Kidney glomerular epithelial cell (primary cell): ENCODE measurements around the gene HOXA3.

Experiments
- DNase-seq: peaks from one replicate; lab custom pipeline; 2025; lab: John Stamatoyannopoulos, UW

Gene HOXA3

DNA sequence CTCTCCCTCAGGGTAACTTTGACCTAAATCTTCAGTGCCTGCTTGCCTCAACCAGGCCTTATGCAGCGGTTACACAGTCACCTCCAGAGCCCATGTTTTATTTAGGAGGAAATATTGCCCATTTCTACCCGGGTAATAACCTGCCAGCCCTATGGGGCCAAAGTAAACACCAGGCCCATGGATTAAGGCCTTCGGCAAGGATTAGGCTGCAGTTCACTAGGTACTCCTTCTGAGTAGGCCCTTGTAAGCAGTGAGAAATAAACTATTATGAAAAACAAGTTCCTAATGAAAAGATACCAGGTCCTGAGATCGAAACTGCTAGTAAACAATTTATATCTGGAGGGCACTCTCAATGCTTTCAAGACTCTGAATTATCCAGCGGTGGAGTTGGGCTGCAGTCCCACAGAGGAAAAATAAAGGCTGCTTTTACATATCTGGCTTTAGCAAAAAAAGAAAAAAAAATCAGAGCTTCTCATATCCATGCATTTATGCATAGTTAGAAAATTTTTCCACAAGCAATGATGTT lies 25.5 kb upstream of the HOXA3 start:
- no peak for DNase-seq

GRCh38 chr7:27176962-27177794 lies 24.8 kb upstream of the HOXA3 start:
- DNase-seq, result no peak

DNA sequence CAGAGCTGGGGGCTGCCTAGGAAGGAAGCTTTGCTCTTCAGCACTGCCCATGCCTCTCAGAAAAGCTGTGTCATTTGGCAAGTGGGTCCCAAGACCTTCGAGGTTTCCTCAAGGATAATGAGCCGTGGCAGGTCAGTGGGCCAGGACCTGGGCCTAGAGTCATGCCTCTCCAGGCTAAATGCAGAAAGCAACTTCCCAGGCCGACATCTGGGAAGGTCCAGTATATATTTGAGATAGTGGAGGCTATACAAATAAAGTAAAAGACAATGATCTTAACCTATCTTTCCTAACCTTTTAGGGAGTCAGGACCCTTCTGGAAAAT lies 24.1 kb upstream of the HOXA3 start:
- no peak for DNase-seq

GRCh38 chr7:27175626-27176523 lies 23.5 kb upstream of the HOXA3 start:
- DNase-seq, result no peak

- no peak for DNase-seq
Observed at GRCh38 chr7:27174874-27175625, 22.7 kb upstream of the HOXA3 start.

DNA sequence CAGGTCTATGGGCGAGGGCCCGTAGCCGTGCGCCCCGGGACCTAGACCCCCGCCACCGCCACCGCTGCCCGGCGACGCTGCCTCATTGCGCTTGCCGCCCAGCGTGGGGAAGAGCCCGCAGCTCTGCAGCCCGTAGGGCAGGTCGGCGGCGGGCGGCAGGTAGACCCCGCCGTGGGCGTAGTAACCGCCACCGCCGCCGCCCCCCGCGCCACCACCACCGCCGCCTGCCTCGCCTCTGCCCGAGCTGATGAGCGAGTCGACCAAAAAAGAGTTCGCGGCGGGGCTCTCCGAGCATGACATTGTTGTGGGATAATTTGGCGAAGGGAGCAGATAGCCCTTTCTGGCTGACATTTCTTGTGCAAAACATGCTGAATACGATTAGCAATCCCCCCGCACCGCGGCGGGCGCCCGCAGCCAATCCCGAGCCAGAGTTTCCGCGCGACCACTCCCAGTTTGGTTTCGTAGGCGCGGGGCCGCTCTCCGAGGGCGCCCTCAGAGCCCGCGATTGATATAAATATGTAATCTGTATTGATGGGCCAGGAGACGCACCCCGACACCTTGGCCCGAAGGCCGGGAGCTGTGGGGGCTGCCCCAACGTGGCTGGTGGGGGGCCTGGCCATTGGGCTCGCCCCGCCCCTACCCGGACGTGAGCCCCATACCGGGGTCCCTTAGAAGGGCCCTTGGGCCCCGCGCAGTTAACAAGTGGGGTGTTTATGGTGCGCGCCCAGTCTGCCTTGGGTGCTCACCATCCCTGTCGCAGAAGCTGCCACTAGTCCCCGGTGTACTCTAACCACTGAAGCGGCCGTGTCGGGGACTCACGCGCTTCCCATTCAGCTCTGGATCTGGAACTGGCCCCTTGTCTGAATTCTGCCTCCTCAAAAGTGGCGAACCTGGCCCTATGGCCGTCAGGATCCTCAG lies 21.8 kb upstream of the HOXA3 start, which contains the start of gene HOXA10:
HOXA10 (minus strand) TSS at position 365 of the 918 bp plus-strand sequence; CDS start at position 351, 14 bp downstream.
- DNase-seq, result no peak

GRCh38 chr7:27173511-27173955 lies 21.1 kb upstream of the HOXA3 start:
- no peak for DNase-seq

GRCh38 chr7:27172823-27173510 lies 20.6 kb upstream of the HOXA3 start:
- no peak for DNase-seq

GRCh38 chr7:27172315-27172774 lies 20.0 kb upstream of the HOXA3 start:
- no peak for DNase-seq

DNA sequence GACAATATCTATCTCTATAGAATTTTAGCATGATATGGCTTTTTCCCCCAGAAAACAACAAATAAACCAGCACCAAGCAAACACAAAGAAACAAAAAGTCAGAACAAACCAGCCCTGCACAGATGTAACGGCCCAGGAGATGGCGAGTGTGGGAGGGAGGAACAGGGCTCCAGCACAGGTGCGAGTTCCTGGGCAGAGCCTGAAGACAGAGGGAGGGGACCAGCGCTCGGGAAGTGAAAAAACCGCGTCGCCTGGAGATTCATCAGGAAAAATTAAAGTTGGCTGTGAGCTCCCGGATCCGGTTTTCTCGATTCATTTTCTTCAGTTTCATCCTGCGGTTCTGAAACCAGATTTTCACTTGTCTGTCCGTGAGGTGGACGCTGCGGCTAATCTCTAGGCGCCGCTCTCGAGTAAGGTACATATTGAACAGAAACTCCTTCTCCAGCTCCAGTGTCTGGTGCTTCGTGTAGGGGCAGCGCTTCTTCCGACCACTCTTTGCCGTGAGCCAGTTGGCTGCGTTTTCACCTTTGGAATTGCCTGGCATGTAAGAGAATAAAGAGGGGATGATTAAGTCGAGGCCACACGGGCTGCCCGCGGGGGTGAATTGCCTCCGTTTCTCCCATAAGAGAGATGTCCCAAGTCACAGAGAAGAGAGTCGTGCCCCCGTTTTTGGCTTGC lies 19.4 kb upstream of the HOXA3 start:
- DNase-seq, result no peak

GRCh38 chr7:27171325-27171636 lies 18.9 kb upstream of the HOXA3 start:
- DNase-seq, result no peak

DNA sequence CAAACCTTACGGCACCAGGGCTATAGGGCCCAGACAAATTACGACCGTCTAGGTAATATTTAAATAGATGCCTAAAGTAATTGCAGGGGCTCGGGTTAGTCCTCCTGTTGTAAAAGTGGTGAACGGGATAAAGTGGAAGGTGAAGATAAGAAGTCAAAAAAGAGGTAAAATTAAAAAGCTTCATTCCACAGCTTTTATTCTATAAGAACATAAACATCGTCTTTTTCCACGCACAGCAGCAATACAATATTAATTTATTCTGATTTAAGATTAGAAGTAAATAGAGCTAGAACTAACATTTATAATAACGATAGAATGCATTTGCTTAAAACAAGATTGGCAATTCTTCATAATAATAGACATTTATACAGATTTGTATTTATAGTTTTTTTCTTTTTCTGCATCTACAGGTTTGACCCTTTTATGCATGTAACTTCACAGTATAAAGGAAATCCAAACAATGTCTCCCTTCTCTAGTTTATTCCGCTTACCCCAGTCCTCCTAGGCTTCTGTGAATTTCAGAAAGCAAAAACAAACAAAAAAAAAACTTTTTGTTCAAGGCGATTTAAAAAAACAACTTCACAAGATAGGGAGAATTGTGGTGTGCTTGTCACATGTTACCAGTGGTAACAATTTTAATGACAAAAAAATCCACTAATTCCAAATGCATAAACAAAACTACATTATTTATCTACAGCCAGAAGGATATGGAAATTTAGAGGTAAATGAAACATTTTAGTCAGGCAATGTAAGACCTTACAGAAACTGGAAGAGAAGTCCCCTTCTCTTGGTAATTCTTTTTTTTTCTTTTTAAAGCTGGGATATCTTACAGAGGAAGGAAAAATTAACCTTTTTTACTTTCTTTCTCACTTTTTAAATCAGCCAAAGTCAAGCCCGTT lies 18.3 kb upstream of the HOXA3 start:
- no peak for DNase-seq

GRCh38 chr7:27169658-27170425 lies 17.5 kb upstream of the HOXA3 start:
- no peak for DNase-seq

DNA sequence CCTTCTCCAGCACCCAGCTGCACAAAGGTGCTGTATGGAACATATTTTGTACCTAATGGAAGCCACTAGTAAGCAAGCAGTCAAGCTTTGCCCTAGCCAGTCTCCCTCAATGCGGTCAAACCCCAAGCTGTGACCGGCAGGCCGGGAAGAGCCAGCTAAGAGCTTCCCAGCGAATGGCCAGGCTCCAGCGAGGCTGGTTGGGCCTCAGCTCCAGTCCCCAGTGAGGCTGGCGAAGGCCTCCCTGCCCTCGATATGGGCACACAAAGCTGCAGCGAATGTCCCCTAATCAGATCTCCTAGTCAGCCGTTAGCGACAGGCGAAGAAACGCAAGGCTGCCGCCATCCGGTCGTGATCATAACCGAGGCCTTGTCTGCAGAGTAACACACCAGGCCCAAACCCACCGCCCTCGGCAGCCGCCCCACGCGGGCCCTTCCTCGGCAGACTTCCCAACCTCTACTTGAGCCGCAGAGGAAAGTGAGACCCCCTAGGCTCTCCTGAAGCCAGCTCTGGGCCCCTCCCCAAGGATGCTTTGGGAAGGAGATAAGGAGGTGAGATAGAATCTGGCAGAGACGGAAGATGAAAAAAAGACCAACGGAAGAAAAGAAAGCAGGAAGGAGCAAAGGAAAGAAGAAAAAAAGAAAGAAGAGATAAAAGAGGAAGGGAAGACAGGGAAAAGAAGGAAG lies 16.0 kb upstream of the HOXA3 start:
- no peak for DNase-seq

DNA sequence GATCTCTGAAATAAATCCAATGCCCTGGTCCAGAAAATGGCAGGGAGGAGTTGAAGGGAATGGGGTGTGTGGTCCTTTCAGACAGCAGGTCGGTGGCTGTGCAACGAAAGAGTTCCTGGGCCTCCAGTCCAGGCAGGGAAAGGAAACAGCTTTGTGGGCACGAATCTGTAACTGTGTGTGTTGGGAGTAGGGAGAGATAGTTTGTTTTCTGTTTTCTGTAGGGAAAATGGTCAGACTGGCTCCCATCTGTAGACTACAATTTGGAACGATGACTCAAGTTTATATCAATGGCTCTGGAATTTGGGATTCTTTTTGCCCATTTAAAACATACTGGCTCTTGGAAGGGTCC lies 15.5 kb upstream of the HOXA3 start:
- no peak for DNase-seq

DNA sequence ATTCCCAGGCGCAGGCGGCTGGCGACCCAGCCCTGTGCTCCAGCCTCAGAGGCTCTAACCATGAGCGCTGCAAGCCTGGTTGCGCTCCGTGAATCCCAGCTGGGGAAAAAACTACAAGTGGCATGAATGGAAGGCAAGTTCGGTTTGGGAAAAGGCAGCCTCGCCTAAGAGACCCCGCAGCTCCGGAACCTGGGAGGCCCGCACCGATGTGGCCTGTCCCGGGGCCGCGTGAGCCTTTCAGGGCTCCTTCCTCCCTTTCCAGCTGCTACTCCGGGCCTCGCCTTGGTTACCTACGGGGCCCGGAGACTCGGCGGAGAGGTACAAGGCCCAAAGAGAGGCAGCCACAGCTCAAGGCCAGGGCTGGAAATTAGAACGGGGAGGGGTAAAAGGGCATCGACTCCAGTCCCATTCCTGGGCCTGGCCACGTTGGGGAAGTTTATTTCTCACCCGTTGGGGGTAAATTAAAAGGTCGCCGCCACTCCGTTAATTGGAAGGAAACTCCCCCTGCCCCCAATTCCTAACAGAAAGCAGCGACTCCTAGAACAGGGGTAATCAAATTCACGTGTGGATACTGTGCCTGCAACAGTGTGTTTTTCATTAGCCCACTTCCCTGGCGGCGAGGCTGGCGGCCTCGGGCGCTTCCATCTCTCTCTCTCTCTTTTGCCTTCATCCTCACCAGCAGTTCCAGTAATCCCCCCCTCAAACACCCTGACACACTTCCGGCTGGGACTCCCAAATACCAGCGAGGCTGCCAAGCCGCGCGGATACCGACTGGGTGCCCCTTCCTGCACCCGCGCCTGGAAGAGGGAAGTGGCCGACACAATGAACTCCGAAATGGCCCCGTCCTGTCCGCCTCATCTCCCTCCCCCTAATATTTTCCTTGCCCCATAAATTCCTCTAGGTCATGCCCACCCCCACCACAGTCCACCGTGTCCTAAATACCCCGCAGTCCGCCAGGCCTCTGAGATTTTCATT lies 14.4 kb upstream of the HOXA3 start:
- DNase-seq, result no peak
